Ectodermal cell (in vitro differentiated cells): ENCODE measurements around the gene ECE1.

ENCODE experiments used
- H3K27ac ChIP-seq: 2 replicates; pipeline ENCODE4 v1.7.0; 2013; ENCODE audit warnings: mild to moderate bottlenecking, low read depth, low read length; ENCODE audit not compliant: insufficient read depth, poor library complexity, severe bottlenecking
- H3K27me3 ChIP-seq: 2 replicates; pipeline ENCODE4 v1.7.0; 2013; ENCODE audit warnings: mild to moderate bottlenecking, low read length; ENCODE audit not compliant: insufficient read depth, control insufficient read depth, poor library complexity, severe bottlenecking
- H3K36me3 ChIP-seq: one replicate; pipeline ENCODE4 v1.7.0; 2013; ENCODE audit warnings: low read length; ENCODE audit not compliant: control insufficient read depth, insufficient read depth
- H3K4me1 ChIP-seq: one replicate; pipeline ENCODE4 v1.7.0; 2013; ENCODE audit warnings: low read length; ENCODE audit not compliant: control insufficient read depth, insufficient read depth
- H3K4me3 ChIP-seq: 2 replicates; pipeline ENCODE4 v1.7.0; 2013; ENCODE audit warnings: low read depth, low read length, control low read depth; ENCODE audit not compliant: insufficient read depth
- H3K9me3 ChIP-seq: 2 replicates; pipeline ENCODE4 v1.7.0; 2013; ENCODE audit warnings: mild to moderate bottlenecking, low read length, moderate library complexity; ENCODE audit not compliant: control insufficient read depth
- WGBS, 2 experiments: methylation state at CpG; one replicate each; pipeline ENCODE4 v1.1.7; 2013; ENCODE audit warnings: missing lambda C conversion rate in 2 of 2; 5-methylcytosine and 5-hydroxymethylcytosine counted together

Gene ECE1

DNA sequence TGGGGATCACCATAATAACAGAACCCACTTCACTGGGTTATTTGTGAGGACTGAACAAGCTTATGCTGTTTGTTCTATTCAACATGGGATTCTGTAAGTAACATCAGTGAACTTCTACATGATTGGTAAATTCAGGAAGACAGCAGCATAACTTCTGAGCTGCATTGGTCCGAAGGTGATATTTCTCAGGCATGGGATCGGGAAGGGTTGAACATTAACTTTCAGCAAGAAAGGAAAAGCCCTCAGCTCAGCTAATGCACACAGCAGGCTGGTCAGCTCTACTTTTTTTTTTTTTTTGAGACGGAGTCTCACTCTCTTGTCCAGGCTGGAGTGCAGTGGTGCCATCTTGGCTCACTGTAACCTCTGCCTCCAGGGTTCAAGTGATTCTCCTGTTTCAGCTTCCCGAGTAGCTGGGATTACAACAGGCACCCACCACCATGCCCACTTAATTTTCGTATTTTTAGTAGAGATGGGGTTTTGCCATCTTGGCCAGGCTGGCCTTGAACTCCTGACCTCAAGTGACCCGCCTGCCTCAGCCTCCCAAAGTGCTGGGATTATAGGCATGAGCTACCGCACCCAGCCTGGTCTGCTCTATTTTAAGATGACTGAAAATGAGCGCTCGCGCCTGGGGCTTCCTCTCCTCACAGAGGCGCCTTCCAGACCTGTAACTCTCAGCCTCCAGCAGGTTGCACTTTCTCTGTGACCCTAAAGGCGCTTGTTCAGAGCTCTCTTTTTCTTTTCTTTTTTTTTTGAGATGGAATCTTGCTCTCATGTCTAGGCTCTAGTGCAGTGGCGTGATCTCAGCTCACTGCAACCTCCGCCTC is 42.2 kb downstream of the ECE1 start:
- Histone ChIP-seq H3K27ac (no peak overlapping the region), H3K27me3 (no peaks in the 10 kb centered on the region), H3K4me3 (no peak overlapping the region), H3K9me3 (no peaks in the 10 kb centered on the region), H3K36me3 (peaks cover 5% of the 10 kb centered on the region), H3K4me1 (no peaks in the 10 kb centered on the region)
- 91 to 93% methylated on average over 14 of the region's 14 CpGs for WGBS, 2 experiments

DNA sequence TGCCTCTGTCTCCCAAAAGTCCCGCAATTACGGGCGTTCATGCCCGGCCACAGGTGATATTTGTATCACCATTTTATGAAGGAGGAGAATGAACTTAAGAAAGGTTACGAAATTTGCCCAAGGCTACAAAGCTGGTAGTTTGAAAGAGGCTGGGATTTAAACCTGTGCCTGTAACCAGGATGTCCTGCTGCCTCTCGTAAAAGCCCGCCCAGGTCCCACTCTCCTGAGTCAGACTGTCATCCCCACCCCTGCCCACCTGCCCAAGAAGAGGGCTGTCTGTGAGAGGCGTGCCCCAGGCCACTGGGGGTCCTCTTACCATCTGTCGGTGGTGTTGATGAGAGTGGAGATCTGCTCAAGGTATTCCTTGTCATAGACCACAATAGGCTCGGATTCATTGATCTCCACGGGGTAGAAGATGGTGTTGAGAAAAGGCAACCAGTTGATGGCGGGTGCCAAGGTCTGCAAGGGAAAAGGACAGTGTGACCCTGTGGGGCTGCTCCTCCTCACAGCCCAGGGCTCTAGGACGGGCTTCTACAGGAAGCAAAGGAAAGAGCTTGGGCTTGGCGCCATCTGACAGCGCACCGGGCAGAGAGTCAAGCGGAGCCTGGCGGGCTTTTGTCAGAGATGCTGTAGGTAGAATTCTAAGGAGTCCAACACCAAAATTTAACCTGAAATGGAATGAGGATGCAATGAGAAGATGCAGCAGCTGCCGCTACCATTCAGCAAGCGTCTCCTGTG is 43.2 kb downstream of the ECE1 start:
- no peak overlapping the region for H3K27ac ChIP-seq
- H3K4me1 ChIP-seq = no peaks in the 10 kb centered on the region
- no peaks in the 10 kb centered on the region for H3K27me3 ChIP-seq
- peaks cover 5% of the 10 kb centered on the region for H3K36me3 ChIP-seq
- H3K9me3 ChIP-seq = no peaks in the 10 kb centered on the region
- no peak overlapping the region for H3K4me3 ChIP-seq
- WGBS, 2 experiments = 92 to 93% methylated on average over 20 of the region's 20 CpGs

DNA sequence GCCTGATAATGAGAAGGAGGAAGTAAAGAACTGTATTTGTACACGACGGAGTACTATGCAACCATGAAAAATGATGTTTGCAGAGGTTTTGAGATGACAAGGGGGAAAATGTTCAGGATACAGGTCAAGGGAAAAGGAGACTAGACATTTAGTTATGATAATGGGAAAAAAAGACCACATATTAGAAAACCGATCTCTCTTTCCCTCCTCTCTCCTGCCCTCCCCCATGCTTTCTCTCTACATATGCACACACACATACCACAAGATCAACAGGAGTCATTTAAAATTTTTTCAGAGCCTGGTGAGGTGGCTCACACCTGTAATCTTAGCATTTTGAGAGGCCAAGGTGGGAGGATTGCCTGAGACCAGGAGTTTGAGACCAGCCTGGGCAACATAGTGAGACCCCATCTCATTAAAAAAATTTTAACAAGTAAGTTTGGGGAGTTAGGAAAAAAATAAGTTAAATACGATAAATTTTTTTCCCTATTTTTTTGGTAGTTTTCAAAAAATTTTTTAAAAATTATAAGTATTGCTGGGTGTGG is 44.5 kb downstream of the ECE1 start:
- Histone ChIP-seq H3K27ac (no peak overlapping the region), H3K27me3 (no peaks in the 10 kb centered on the region), H3K4me1 (no peaks in the 10 kb centered on the region), H3K36me3 (peaks cover 5% of the 10 kb centered on the region), H3K4me3 (no peak overlapping the region), H3K9me3 (no peaks in the 10 kb centered on the region)
- WGBS, 2 experiments = 94 to 96% methylated on average over 3 to 4 of the region's 4 CpGs

DNA sequence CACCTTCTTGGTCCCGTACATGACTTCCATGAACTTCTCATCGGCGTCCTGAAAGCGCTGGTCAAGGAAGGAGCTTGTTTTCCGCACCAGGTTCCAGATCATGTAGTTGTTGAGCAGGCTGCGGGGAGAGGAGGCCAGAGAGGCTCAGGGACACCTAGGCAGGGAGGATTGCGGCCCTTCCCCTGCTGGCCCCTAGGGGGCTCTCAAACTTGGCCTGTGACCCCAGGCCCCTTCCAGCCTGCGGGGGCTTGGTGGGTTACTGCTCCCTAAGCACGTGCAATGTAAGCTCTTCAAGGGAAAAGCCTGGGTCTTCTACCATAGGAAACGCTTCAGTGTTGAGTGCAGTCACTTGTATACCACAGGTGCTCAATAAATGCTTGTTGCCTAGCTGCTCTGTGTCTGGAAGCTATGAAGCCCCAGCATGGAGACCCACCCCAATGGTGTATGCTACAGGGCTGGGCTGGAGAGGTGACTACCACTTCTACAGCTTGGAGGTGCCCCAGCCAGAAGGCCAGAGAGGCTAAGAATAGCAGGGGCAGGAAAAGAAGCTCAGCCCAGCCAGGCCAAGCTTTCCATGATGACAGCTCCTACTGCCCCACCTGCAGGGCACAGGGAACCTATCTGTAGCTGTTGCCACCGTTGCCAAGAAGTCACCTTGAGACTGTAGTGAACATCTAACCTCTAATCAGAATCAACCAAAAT is 45.1 kb downstream of the ECE1 start:
- Histone ChIP-seq H3K27ac (no peak overlapping the region), H3K27me3 (no peaks in the 10 kb centered on the region), H3K36me3 (peaks cover 5% of the 10 kb centered on the region), H3K9me3 (no peaks in the 10 kb centered on the region), H3K4me3 (no peak overlapping the region), H3K4me1 (no peaks in the 10 kb centered on the region)
- WGBS, 2 experiments = 87% methylated on average over 11 of the region's 11 CpGs

DNA sequence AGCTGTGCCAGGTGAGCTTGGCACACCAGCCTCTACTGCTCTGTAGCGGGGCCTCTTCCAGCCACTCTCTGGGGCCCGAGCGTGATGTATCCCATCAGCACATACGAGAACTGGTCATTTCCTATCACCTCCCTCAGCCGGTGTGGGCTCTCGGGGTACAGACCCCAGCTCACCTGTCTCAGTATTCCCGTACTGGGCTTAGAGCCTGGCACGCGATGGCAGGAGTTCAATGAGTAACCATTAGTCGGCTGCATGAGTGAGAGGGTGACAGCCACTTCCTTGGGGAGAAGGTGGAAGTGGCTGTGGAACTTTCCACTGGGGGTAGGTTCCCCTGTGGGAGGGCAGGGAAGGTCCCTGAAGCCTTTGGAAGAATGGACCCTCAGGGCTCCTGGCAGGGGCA is 46.1 kb downstream of the ECE1 start:
- no peak overlapping the region for H3K27ac ChIP-seq
- no peaks in the 10 kb centered on the region for H3K9me3 ChIP-seq
- no peaks in the 10 kb centered on the region for H3K27me3 ChIP-seq
- H3K36me3 ChIP-seq = peaks cover 5% of the 10 kb centered on the region
- H3K4me1 ChIP-seq = peaks cover 1% of the 10 kb centered on the region
- WGBS, 2 experiments = 94% methylated on average over 10 of the region's 10 CpGs
- H3K4me3 ChIP-seq = no peak overlapping the region

DNA sequence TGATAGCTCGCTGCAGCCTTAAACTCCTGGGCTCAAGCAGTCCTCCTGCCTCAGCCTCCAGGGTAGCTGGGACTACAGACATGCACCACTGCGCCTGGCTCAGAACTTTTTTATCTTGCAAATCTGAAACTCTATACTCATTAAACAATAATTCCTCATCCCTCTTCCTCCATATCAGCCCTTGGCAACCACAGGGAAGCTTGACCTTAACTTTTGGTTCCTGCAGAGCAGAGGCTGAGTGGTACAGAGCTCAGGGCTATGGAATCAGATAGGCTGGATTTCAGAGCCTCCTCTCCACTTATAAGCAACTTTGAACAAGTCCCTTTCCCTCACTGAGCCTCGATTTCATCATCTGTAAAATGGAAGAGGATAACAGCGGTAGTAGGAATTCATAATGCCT is 47.4 kb downstream of the ECE1 start:
- H3K27me3 ChIP-seq = no peaks in the 10 kb centered on the region
- H3K36me3 ChIP-seq = peaks cover 5% of the 10 kb centered on the region
- no peak overlapping the region for H3K27ac ChIP-seq
- WGBS, 2 experiments = 93 to 99% methylated on average over 4 of the region's 4 CpGs
- H3K4me3 ChIP-seq = no peak overlapping the region
- no peaks in the 10 kb centered on the region for H3K9me3 ChIP-seq
- peaks cover 14% of the 10 kb centered on the region for H3K4me1 ChIP-seq

DNA sequence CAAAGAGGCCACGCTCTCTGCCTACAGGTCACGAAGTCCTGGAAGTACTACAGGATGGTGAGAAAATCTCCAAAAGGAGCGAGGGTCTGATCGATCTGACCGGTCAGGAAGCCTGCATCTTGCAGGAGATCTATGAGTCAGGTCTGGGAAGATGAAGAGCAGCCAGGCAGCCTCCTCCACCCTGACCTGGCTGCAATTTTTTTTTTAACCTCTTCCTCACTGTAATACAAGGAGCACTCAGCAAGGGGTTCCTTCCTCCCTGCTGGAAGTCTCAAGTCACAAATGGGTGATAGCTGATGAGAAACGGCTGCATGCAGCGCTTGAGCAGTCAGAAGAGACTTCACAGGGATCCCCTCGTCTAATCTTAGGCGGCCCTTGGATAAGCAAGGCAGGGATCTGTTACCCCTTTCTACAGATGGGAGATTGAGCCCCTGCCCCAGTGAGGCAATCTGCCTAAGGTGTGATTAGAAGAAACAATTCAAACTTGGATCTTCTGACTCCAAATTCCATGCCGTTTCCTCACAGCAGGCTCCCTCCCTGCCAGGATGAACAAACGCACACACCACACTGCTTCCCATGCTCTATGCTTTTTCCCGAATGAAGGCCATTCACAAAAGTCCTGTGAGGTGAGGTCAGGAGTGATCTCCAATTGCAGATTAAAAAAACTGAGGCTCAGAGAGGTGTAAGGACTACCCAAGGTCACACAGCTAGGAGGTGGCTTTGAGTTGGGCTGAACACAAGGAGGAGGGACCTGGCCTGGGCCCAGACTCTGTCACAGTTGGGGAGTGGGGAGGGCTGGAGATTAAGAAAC is 48.3 kb downstream of the ECE1 start:
- no peak overlapping the region for H3K27ac ChIP-seq
- no peaks in the 10 kb centered on the region for H3K27me3 ChIP-seq
- no peak overlapping the region for H3K4me3 ChIP-seq
- WGBS, 2 experiments = 61 to 63% methylated on average over 12 of the region's 12 CpGs
- H3K4me1 ChIP-seq = peaks cover 19% of the 10 kb centered on the region
- peaks cover 5% of the 10 kb centered on the region for H3K36me3 ChIP-seq
- no peaks in the 10 kb centered on the region for H3K9me3 ChIP-seq

DNA sequence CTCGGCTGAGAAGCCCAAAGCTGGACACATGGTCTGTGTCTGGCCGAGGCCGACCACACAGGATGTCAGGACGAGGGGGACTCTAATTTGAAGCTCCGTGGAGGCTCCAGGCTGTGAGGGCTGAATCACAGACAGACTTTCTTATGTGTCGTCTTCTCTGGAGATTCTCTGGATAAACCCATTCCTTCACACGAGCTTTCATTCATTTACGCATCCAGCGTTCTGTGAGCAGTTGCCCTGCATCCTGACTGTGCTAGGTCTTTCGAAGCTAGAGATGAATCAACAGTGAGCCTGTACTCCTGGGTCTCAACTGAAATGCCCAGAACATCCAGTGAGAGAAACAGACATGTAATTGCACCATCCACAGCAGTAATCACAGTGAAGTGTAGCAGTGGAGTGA is 49.6 kb downstream of the ECE1 start:
- Histone ChIP-seq H3K9me3 (no peaks in the 10 kb centered on the region), H3K27me3 (no peaks in the 10 kb centered on the region), H3K36me3 (peaks cover 2% of the 10 kb centered on the region), H3K4me3 (no peak overlapping the region), H3K4me1 (peaks cover 19% of the 10 kb centered on the region), H3K27ac (no peak overlapping the region)
- 92 to 94% methylated on average over 10 of the region's 10 CpGs for WGBS, 2 experiments

DNA sequence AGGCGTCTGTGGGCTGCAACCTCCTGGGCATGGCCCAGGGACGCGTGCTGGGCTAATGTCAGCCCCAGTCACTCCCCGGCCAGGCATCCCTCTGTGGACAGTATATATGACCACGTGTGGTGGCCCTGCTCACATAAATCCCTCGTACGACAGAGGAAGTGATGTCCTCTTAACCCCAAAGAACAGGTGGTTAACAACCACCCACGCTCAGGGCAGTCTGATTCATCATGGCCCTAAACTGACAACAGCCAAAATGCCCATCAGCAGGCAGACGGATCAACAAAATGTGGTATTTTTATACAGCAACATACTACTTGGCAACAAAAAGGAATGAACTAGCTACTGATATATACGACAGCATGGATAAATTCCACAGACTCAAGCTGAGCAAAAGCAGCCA is 51.0 kb downstream of the ECE1 start:
- WGBS, 2 experiments = 89 to 91% methylated on average over 10 of the region's 10 CpGs
- Histone ChIP-seq H3K27me3 (no peaks in the 10 kb centered on the region), H3K4me1 (peaks cover 19% of the 10 kb centered on the region), H3K9me3 (no peaks in the 10 kb centered on the region), H3K36me3 (no peaks in the 10 kb centered on the region), H3K27ac (no peak overlapping the region), H3K4me3 (no peak overlapping the region)
